ENCODE measurements around the gene INKA2. TPM values are rescaled to one million over a fixed set of nuclear protein-coding genes. Genes with fewer than 3 reads are reported as not detected.
A peak's percentile ranks its signal among the peaks of the same experiment; 100 is the strongest.

INKA2 gene
- total and polyA plus RNA-seq, 2 of the 4 experiments (the other 2 are of a cell fraction) = 2.2 to 2.6 TPM

DNA sequence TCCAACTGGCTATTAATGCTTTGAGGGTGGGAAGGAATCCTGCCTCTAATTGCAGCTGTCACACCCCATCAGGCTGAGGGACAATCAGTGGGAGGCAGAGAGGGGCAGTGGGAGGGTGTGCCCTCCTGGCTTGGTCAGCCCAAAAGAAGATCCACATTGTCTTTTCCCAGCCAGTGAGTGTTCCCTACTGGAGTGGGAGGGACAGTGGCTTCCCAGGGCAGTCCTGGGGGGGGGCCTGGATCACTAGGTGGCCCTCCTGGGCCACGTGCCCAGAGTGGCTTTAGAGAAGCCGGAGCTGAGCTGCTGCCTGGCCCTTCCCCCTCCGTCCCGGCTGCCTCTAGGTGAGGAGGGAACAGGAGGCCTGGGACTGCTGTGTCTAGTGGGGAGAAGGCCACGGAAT lies 14.0 kb downstream of the INKA2 start:
- CTCF ChIA-PET = interaction anchor here (0.6 kb wide), 1 partner anchor 260 kb away, joined by 3 read pairs; no protein-coding TSS in a partner anchor
- ATAC-seq (ENCODE audit: low read depth) (no peak; the same call in 1 of the 2 replicates), DNase-seq (no peak)

More for the DNA sequence above, 14.0 kb downstream of the INKA2 start:
- H2BK15ac ChIP-seq (ENCODE audit: low read depth, low read length) = no peak overlapping the region
- no peak overlapping the region for H3K14ac ChIP-seq (replicated peaks; ENCODE audit: low read depth, low read length)
- H4K91ac ChIP-seq (ENCODE audit: insufficient read depth, low read depth, low read length) = 0 out of 2 replicates have a peak overlapping the region, but pooled peaks have one; percentile 16
- BruUV-seq (replicated peaks) = no TSS peak
- no peak overlapping the region for H3K9ac ChIP-seq (ENCODE audit: low read depth, low read length)
- H3K23ac ChIP-seq (ENCODE audit: low read depth, low read length) = no peak overlapping the region
- no peak overlapping the region for H2AK9ac ChIP-seq (replicated peaks; ENCODE audit: low read depth, low read length, poor library complexity)
- H3K56ac ChIP-seq (ENCODE audit: extremely low read depth, insufficient read depth, low read length) = no peak overlapping the region
- TF ChIP-seq CHD1 (IDR thresholded peaks at IDR 0.05; ENCODE audit: low read depth, low read length) (no peak), MAZ (IDR thresholded peaks at IDR 0.05; ENCODE audit: borderline replicate concordance, low read depth, low read length) (no peak), MXI1 (IDR thresholded peaks at IDR 0.05; ENCODE audit: borderline replicate concordance, low read depth, low read length) (no peak), BHLHE40 (IDR thresholded peaks at IDR 0.05; ENCODE audit: low read depth, low read length) (no peak), RAD21 (IDR thresholded peaks at IDR 0.05; ENCODE audit: low read length) (no peak), SMC3 (IDR thresholded peaks at IDR 0.05; ENCODE audit: low read depth, low read length) (no peak), RFX5 (IDR thresholded peaks at IDR 0.05; ENCODE audit: low read depth, low read length) (no peak), MAFK (IDR thresholded peaks at IDR 0.05; ENCODE audit: low read depth, low read length) (no peak)
- TF ChIP-seq, protein P1, sequence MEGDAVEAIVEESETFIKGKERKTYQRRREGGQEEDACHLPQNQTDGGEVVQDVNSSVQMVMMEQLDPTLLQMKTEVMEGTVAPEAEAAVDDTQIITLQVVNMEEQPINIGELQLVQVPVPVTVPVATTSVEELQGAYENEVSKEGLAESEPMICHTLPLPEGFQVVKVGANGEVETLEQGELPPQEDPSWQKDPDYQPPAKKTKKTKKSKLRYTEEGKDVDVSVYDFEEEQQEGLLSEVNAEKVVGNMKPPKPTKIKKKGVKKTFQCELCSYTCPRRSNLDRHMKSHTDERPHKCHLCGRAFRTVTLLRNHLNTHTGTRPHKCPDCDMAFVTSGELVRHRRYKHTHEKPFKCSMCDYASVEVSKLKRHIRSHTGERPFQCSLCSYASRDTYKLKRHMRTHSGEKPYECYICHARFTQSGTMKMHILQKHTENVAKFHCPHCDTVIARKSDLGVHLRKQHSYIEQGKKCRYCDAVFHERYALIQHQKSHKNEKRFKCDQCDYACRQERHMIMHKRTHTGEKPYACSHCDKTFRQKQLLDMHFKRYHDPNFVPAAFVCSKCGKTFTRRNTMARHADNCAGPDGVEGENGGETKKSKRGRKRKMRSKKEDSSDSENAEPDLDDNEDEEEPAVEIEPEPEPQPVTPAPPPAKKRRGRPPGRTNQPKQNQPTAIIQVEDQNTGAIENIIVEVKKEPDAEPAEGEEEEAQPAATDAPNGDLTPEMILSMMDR (conservative IDR thresholded peaks at IDR 0.05; ENCODE audit: low read depth, low read length) = no peak
- TF ChIP-seq, protein P2, sequence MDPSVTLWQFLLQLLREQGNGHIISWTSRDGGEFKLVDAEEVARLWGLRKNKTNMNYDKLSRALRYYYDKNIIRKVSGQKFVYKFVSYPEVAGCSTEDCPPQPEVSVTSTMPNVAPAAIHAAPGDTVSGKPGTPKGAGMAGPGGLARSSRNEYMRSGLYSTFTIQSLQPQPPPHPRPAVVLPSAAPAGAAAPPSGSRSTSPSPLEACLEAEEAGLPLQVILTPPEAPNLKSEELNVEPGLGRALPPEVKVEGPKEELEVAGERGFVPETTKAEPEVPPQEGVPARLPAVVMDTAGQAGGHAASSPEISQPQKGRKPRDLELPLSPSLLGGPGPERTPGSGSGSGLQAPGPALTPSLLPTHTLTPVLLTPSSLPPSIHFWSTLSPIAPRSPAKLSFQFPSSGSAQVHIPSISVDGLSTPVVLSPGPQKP (IDR thresholded peaks at IDR 0.05; ENCODE audit: borderline replicate concordance, low read depth, low read length) = no peak
- no peak overlapping the region for H3K4me3 ChIP-seq (ENCODE audit: insufficient read depth, low read depth, low read length)
- H3K79me1 ChIP-seq (ENCODE audit: low read depth in 1 of 2, low read length in 2 of 2) = peaks cover 0 to 7% of the 10 kb centered on the region in 2 experiments; a peak in 2 of 4 replicates
- intact Hi-C loops (cut with micrococcal nuclease) (no loop called here), dilution Hi-C loops (cut with HindIII; ENCODE audit: low sequenced_read_pairs, unreplicated experiment) (no loop called here), in situ Hi-C loops (cut with MboI; ENCODE audit: low sequenced_read_pairs) (no loop called here)
- H2BK120ac ChIP-seq (ENCODE audit: low read depth, low read length) = no peak overlapping the region
- H4K20me1 ChIP-seq (ENCODE audit: insufficient read depth, low read length) = peaks cover 4% of the 10 kb centered on the region; the same call in 1 of the 2 replicates
- H3K36me3 ChIP-seq (ENCODE audit: control insufficient read depth, insufficient read depth, low read length) = peaks cover 5% of the 10 kb centered on the region; the same call in 1 of the 2 replicates
- no peak overlapping the region for H2AFZ ChIP-seq (replicated peaks; ENCODE audit: low read length, poor library complexity)
- H3K27me3 ChIP-seq (ENCODE audit: control insufficient read depth, insufficient read depth, low read length) = no peaks in the 10 kb centered on the region
- no peak overlapping the region for H2AK5ac ChIP-seq (ENCODE audit: low read depth, low read length)
- H3K18ac ChIP-seq (ENCODE audit: low read depth, low read length) = no peak overlapping the region
- no peak overlapping the region for H4K5ac ChIP-seq (ENCODE audit: low read depth, low read length)
- H3K9me1 ChIP-seq (ENCODE audit: insufficient read depth, low read length) = peaks cover 21% of the 10 kb centered on the region
- H2BK5ac ChIP-seq (ENCODE audit: low read depth, low read length, poor library complexity, severe bottlenecking) = no peak overlapping the region
- H2BK20ac ChIP-seq (ENCODE audit: low read depth, low read length) = no peak overlapping the region
- no peak overlapping the region for H3K4me2 ChIP-seq (ENCODE audit: low read depth, low read length)
- WGBS, 2 experiments (ENCODE audit: extremely low coverage in 2 of 2, insufficient read length in 1 of 2) = 70% methylated on average over 2 of the region's 5 CpGs; no CpG with 5 or more reads in 1 of the 2 experiments
- H3K4me1 ChIP-seq (ENCODE audit: control insufficient read depth, insufficient read depth, low read length) = peaks cover 12% of the 10 kb centered on the region
- POLR2A ChIA-PET (ENCODE audit: unreplicated experiment) = no interaction called here
- no peak overlapping the region for H3K27ac ChIP-seq (ENCODE audit: insufficient read depth, low read length)
- H4K8ac ChIP-seq (ENCODE audit: low read depth in 2 of 2, low read length in 2 of 2) = no peak overlapping the region
- no peak overlapping the region for H3K4ac ChIP-seq (ENCODE audit: low read depth, low read length)
- H3K9me3 ChIP-seq (ENCODE audit: control insufficient read depth, insufficient read depth, low read length) = no peaks in the 10 kb centered on the region
